Measurements from ENCODE around the gene AJAP1. TPM values are rescaled to one million over a fixed set of nuclear protein-coding genes. Genes with fewer than 3 reads are reported as not detected.

The AJAP1 gene
- total RNA-seq, 1 experiment from 2014 or later = not detected

DNA sequence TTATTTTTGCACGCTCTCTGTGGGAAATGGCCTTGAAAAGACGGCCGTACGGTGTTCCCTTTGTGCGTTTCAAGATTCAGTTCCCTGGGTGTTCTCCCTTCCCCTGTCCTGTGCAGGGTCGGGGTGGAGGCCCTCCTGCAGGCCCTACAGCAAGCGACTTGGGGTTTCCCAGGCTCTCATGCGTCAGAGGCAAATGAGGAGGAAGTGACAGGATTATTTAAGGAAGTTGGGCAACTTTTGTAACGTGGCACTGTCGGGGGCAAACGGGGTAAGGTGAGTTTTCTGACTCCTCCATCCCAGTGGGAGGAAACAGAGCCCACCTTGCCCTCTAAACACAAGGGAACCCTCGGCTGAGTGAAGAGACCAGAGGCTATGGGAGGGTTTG lies 16.1 kb upstream of the AJAP1 start:
- H3K9me3 ChIP-seq (replicated peaks) = no peaks in the 10 kb centered on the region
- no peaks in the 10 kb centered on the region for H3K36me3 ChIP-seq
- DNase-seq = no peak

DNA sequence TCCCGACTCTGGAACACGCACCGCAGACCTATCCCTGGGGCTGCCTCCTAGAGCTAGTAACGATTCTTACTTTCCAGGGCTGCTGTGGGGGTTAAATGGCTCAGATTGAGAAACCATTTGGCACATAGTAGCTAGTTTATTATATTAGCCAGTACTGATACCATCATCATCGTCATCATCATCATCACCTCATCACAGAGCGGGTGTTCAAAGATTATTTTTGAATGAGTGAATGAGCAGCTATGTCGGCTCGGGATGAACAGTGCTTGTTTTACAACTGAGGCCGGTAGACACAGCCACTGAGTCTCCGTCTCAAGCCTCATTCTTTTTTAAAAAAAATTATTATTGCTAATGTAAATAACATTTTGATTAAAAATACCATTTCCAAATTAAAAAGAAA lies 13.5 kb upstream of the AJAP1 start:
- no peak for DNase-seq
- Histone ChIP-seq H3K27me3 (peaks cover 14% of the 10 kb centered on the region; the same call in 1 of the 2 replicates), H3K4me3 (no peak overlapping the region), H3K27ac (no peak overlapping the region), H3K9me3 (replicated peaks) (no peaks in the 10 kb centered on the region), H3K4me1 (no peaks in the 10 kb centered on the region), H3K36me3 (no peaks in the 10 kb centered on the region)

More for the DNA sequence above, 16.1 kb upstream of the AJAP1 start:
- no peaks in the 10 kb centered on the region for H3K4me1 ChIP-seq
- no peak overlapping the region for H3K27ac ChIP-seq
- peaks cover 20% of the 10 kb centered on the region; the same call in 1 of the 2 replicates for H3K27me3 ChIP-seq
- no peak overlapping the region for H3K4me3 ChIP-seq

DNA sequence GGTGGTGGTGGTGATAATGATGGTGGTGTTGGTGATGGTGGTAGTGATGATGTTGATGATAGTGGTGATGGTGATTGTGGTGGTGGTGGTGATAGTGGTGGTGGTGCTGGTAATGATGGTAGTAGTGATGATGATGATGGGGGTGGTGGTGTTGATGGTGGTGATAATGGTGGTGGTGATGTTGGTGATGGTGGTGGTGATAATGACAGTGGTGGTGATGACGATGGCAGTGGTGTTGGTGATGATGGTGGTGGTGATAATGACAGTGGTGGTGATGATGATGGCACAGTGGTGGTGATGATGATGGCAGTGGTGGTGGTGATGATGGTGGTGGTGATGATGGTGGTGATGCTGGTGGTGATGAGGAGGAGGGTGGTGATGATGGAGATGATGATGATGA lies 7.0 kb upstream of the AJAP1 start:
- no peaks in the 10 kb centered on the region for H3K27me3 ChIP-seq
- H3K9me3 ChIP-seq (replicated peaks) = no peaks in the 10 kb centered on the region
- H3K4me1 ChIP-seq = no peaks in the 10 kb centered on the region
- no peak overlapping the region for H3K4me3 ChIP-seq
- no peak for DNase-seq
- H3K27ac ChIP-seq = no peak overlapping the region
- no peaks in the 10 kb centered on the region for H3K36me3 ChIP-seq

- no peaks in the 10 kb centered on the region for H3K36me3 ChIP-seq
- no peaks in the 10 kb centered on the region for H3K27me3 ChIP-seq
- no peak overlapping the region for H3K4me3 ChIP-seq
- DNase-seq = no peak
- no peaks in the 10 kb centered on the region for H3K4me1 ChIP-seq
- H3K9me3 ChIP-seq (replicated peaks) = no peaks in the 10 kb centered on the region
- H3K27ac ChIP-seq = no peak overlapping the region
Measured at GRCh38 chr1:4648657-4649056, 5.8 kb upstream of the AJAP1 start.

DNA sequence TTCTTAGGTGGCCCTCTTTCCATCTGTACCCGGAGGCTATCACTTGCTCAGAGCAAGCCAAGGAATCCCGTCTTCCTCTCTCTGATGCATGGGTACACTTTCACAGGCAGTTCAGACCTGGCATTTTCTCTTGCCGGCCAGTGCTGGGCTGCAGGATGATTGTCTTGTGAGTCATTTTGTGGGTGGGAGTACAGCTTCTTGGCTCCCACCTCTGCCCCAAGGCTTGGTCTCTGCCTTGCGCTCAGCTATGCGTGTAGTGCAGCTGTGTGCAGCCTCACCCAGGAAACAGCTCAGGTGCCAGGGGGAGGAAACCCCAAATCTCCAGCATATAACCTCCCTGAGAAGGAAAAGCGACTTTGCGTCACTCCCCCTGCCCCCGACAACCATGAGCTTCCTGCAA lies 3.9 kb upstream of the AJAP1 start:
- Histone ChIP-seq H3K4me1 (no peaks in the 10 kb centered on the region), H3K4me3 (no peak overlapping the region), H3K27ac (no peak overlapping the region), H3K9me3 (replicated peaks) (no peaks in the 10 kb centered on the region), H3K27me3 (no peaks in the 10 kb centered on the region), H3K36me3 (no peaks in the 10 kb centered on the region)
- DNase-seq = no peak

DNA sequence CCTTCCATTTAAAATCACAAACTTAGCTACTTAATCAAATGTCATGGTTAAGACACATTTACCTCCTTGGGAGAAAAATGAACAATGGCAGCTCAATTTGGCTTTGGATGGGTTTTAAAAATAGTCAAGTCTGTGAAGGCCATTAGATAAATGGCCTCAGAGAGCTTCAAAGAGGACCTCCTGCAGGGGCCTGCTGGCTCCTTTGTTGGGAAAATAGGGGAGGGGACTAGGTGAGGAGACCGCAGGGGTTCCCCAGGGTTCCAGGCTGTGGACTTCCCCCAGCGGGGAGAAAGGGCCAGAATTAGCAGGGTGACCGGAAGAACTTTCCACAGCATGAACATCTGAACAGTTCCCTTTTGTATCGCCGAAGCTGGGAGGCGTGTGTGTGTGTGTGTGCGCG lies 3.4 kb upstream of the AJAP1 start:
- Histone ChIP-seq H3K4me1 (no peaks in the 10 kb centered on the region), H3K36me3 (no peaks in the 10 kb centered on the region), H3K4me3 (no peak overlapping the region), H3K27ac (no peak overlapping the region), H3K27me3 (no peaks in the 10 kb centered on the region), H3K9me3 (replicated peaks) (no peaks in the 10 kb centered on the region)
- DNase-seq = no peak

GRCh38 chr1:4652631-4653327 lies 1.6 kb upstream of the AJAP1 start:
- DNase-seq = peak; percentile 27 to 56
- no peaks in the 10 kb centered on the region for H3K36me3 ChIP-seq
- H3K27me3 ChIP-seq = no peaks in the 10 kb centered on the region; the same call in none of the 2 replicates
- no peak overlapping the region for H3K4me3 ChIP-seq
- H3K9me3 ChIP-seq (replicated peaks) = no peaks in the 10 kb centered on the region
- H3K4me1 ChIP-seq = no peaks in the 10 kb centered on the region
- H3K27ac ChIP-seq = no peak overlapping the region

- no peaks in the 10 kb centered on the region for H3K4me1 ChIP-seq
- H3K9me3 ChIP-seq (replicated peaks) = no peaks in the 10 kb centered on the region
- peaks cover 3% of the 10 kb centered on the region for H3K27me3 ChIP-seq
- no peak for DNase-seq
- H3K4me3 ChIP-seq = no peak overlapping the region
- no peak overlapping the region for H3K27ac ChIP-seq
- H3K36me3 ChIP-seq = no peaks in the 10 kb centered on the region
Measured at GRCh38 chr1:4653328-4653660, 1.1 kb upstream of the AJAP1 start.

- no peak for DNase-seq
- Histone ChIP-seq H3K36me3 (no peaks in the 10 kb centered on the region), H3K4me1 (no peaks in the 10 kb centered on the region), H3K27me3 (peaks cover 8% of the 10 kb centered on the region), H3K27ac (no peak overlapping the region), H3K9me3 (replicated peaks) (no peaks in the 10 kb centered on the region), H3K4me3 (no peak overlapping the region)
Measured at GRCh38 chr1:4654764-4655673, 610 bp downstream of the AJAP1 start.

DNA sequence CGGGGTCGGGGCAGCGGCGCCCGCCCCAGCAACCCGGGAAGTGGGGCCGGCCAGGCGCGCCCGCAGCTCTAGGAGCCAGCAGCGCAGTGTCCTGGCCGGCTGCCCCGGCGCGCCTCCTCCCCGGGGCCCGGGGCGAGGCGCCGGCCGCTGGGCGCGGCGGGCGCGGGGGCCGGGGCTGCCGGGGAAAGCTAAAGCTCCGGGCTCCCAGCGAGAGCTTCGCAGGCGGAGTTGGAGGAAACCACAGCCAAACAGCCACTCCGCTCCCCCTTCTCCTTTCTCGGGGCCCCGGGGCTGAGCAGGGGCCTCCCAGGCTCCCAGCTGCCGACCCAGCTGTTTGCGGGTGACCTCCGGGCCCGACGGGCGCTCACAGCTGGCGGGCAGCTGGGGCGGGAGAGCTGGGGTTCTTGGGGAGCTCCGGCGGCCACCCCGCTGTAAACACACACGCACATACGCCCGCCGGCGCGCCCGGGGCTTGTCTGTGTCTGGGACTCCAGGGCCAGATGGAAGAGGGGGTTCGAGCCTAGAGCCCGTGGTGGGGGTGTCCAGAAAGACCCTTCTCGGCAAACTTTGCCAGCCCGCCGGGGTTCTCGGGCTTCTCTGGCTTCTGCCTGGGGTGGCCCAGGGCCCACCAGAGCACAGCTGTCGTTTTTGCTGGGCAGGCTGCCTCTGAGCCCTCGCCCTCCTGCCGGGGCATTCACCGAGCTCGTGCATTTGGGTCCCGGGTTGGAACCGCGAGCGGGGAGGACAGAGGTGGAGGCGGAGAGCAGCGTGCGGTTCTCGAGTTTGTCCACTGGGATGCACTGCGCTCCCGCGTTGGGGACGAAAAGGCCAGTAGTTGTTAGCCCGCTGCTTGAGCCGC lies 1.5 kb downstream of the AJAP1 start:
- Histone ChIP-seq H3K9me3 (replicated peaks) (no peaks in the 10 kb centered on the region), H3K27ac (no peak overlapping the region), H3K36me3 (no peaks in the 10 kb centered on the region), H3K4me3 (no peak overlapping the region), H3K27me3 (peaks cover 8% of the 10 kb centered on the region), H3K4me1 (no peaks in the 10 kb centered on the region)
- DNase-seq = no peak

DNA sequence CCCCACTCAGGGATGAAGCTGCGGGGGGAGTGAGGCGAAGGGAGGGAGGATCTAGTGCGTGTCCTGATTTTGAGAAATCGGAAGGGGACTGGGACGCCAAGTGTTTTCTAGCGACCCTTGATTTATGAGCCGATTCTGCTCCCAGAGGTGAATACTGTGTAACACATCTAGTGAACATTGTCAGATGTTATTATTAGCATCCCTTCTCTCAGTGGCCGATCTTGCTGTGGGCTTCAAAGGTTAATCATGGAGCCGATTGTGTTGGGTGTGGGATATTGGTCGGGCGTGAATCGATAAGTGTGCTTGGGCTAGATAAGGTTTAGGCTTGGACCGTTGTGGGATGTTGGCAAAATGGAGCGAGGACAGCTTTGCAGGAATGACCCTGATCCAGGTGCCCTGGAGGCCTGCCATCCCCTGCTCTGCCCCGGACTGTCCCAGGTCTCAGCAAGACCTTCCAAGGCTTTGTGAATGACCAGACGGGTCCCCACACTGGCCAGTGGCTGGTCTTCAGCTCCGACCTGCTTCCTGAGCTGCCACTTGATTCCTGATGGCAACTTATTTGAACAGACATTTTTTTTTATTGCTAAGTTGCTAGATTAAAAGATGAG lies 2.2 kb downstream of the AJAP1 start:
- peaks cover 8% of the 10 kb centered on the region for H3K27me3 ChIP-seq
- no peak overlapping the region for H3K27ac ChIP-seq
- no peaks in the 10 kb centered on the region for H3K36me3 ChIP-seq
- no peaks in the 10 kb centered on the region for H3K9me3 ChIP-seq (replicated peaks)
- no peak overlapping the region for H3K4me3 ChIP-seq
- no peaks in the 10 kb centered on the region for H3K4me1 ChIP-seq
- DNase-seq = no peak

DNA sequence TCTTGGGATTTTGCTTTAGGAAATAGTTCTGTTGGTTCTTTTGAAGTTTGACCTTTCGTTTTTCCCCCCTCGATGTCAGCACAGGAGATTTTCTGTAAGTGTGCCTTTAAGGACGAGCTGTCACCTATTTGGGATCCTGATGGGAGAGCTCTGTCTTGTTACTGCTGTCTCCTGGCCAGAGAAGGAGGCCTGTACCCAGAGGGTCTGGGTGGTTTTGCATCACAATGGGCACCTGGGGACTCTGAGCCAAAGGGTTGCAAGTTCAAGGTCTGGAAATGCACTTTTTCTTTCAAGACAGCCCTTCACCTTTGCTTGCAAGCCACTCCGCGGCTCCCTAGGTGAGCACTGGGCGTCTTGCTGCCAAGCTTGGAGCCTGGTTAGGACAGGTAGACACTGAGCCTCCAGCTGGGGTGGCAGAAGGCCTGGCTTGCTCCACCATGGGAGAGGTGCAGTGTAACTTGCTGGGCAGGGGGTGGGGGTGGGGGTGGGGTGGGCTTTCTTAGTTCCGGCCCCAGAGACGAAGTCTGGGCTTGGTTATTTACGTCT lies 2.9 kb downstream of the AJAP1 start:
- Histone ChIP-seq H3K36me3 (no peaks in the 10 kb centered on the region), H3K9me3 (replicated peaks) (no peaks in the 10 kb centered on the region), H3K27me3 (peaks cover 8% of the 10 kb centered on the region), H3K4me3 (no peak overlapping the region), H3K27ac (no peak overlapping the region), H3K4me1 (no peaks in the 10 kb centered on the region)
- no peak for DNase-seq

DNA sequence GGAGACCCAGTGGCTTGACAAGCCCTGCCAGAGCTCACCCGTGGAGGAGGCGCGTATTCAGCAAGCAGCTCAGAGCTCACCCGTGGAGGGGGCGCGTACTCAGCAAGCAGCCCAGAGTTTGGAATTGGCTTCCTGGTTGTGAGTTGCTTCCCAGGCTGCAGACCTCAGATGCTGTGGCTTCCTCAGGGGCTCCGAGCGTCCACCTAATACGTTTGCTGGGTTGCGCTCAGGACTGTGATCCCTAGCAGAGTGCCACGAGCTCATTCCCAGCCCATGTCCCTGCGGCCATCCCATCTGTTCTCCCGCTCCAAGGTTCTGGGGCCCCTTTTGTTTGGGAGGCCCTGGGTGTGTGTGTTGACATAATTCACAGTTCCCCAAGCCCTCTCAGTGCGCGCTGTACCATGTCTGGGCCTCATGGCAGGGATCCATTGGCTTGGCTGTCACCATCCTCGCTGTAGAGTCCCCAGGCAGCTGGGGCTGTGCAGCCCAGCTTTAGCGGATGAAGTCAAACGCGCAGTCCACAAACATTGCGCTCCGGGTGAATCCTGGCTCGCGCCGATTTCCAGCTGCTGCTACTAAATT lies 3.6 kb downstream of the AJAP1 start:
- H3K9me3 ChIP-seq (replicated peaks) = no peaks in the 10 kb centered on the region
- H3K4me3 ChIP-seq = no peak overlapping the region
- DNase-seq = no peak
- no peak overlapping the region for H3K27ac ChIP-seq
- H3K27me3 ChIP-seq = peaks cover 8% of the 10 kb centered on the region
- H3K36me3 ChIP-seq = no peaks in the 10 kb centered on the region
- H3K4me1 ChIP-seq = no peaks in the 10 kb centered on the region
